Vagina (tissue), 2 donors: ENCODE data around the gene RBM24. TPM values are rescaled to one million over a fixed set of nuclear protein-coding genes. Genes with fewer than 3 reads are reported as not detected.
"Not testable (repeated sequence)": the region's sequence is repeated elsewhere in the genome, so short reads cannot be mapped to it uniquely, and the experiment has no call there.

ENCODE experiments used
- DNase-seq, 2 donors: peaks; one replicate each; pipeline ENCODE4 v3.0.0-alpha.2; 2017; ENCODE audit errors: extremely low spot score in 2 of 2
- H3K27ac ChIP-seq: fragments of 200-600 bp; sonication (generic); one replicate; pipeline ENCODE4 v1.5.1; 2019
- H3K27me3 ChIP-seq: fragments of 200-600 bp; sonication (generic); one replicate; pipeline ENCODE4 v1.5.1; 2019
- H3K36me3 ChIP-seq, 2 donors: fragments of 200-600 bp; sonication (generic); one replicate each; pipeline ENCODE4 v1.5.1; 2017 to 2019
- H3K4me1 ChIP-seq: fragments of 200-600 bp; sonication (generic); one replicate; pipeline ENCODE4 v1.5.1; 2019
- H3K4me3 ChIP-seq, 2 donors: fragments of 200-600 bp; sonication (generic); 1 replicate in 1 of 2; 2 replicates in 1 of 2; pipeline ENCODE4 v1.5.1; 2016 to 2019
- H3K9me3 ChIP-seq: fragments of 200-600 bp; sonication (generic); one replicate; pipeline ENCODE4 v1.5.1; 2019
- POLR2A ChIP-seq, 2 donors: fragments of 450-650 bp; IDR thresholded peaks; one replicate each; pipeline ENCODE4 v1.6.1; 2017; ENCODE audit warnings: antibody characterized with exemption in 2 of 2, mild to moderate bottlenecking in 2 of 2, moderate library complexity in 2 of 2
- POLR2AphosphoS5 ChIP-seq, 2 donors: sonication (generic); formaldehyde crosslinking; IDR thresholded peaks; one replicate each; pipeline ENCODE4 v1.9.0; 2017; ENCODE audit warnings: antibody characterized with exemption in 2 of 2, mild to moderate bottlenecking in 2 of 2, low read depth in 1 of 2; ENCODE audit not compliant: insufficient read depth in 1 of 2
- intact Hi-C: fragments of 100-400 bp; cut with DNase I; formaldehyde crosslinking; loops from one replicate; pipeline ENCODE4 v1.15.1; 2023
- total RNA-seq: library from RNA; depleted of rRNA; stranded (reverse); fragments of >200 nt; gene quantifications from one replicate; pipeline ENCODE4 v1.2.3, GENCODE V29; 2016
- TF ChIP-seq, protein P1 (sequence below), 3 experiments: fragments of 450-650 bp in 2 of 3; fragments of 200-600 bp in 1 of 3; sonication (generic) in 1 of 3; IDR thresholded peaks; one replicate each; pipeline ENCODE4 v1.5.1; 2017 to 2019; ENCODE audit warnings: antibody characterized with exemption in 3 of 3, mild to moderate bottlenecking in 2 of 3, moderate library complexity in 2 of 3

RBM24 gene
- total RNA-seq, 1 donor from 2014 or later, result 2.7 TPM

DNA sequence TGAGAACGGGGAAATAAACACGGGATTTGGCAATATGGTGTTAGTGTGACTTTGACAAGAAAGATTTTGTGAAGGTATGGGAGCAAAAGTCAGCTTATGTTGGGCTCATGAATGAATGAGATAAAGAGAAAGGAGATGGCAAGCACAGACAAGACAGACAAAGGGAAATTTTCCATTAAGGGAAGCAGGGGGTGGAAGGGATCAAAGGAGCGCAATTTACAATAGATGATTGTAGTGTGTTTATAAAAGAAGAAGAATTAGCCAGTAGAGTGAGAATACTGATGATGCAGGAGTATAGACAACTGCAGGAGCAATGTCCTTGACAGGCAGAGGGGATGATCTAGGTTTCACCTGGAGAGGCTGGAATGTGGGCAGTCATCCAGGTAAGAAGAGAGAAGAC, 34.1 kb downstream of the RBM24 start:
- Histone ChIP-seq H3K4me1 (no peaks in the 10 kb centered on the region), H3K27ac (no peak overlapping the region), H3K9me3 (no peaks in the 10 kb centered on the region), H3K27me3 (no peaks in the 10 kb centered on the region), H3K36me3 (no peaks in the 10 kb centered on the region), H3K4me3 (no peak overlapping the region)
- TF ChIP-seq POLR2AphosphoS5 (IDR thresholded peaks at IDR 0.05; ENCODE audit: insufficient read depth in 1 of 2, low read depth in 1 of 2) (no peak), POLR2A (IDR thresholded peaks at IDR 0.05) (no peak)
- TF ChIP-seq, protein P1, sequence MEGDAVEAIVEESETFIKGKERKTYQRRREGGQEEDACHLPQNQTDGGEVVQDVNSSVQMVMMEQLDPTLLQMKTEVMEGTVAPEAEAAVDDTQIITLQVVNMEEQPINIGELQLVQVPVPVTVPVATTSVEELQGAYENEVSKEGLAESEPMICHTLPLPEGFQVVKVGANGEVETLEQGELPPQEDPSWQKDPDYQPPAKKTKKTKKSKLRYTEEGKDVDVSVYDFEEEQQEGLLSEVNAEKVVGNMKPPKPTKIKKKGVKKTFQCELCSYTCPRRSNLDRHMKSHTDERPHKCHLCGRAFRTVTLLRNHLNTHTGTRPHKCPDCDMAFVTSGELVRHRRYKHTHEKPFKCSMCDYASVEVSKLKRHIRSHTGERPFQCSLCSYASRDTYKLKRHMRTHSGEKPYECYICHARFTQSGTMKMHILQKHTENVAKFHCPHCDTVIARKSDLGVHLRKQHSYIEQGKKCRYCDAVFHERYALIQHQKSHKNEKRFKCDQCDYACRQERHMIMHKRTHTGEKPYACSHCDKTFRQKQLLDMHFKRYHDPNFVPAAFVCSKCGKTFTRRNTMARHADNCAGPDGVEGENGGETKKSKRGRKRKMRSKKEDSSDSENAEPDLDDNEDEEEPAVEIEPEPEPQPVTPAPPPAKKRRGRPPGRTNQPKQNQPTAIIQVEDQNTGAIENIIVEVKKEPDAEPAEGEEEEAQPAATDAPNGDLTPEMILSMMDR (IDR thresholded peaks at IDR 0.05), result no peak
- intact Hi-C loops, result no loop called here
- DNase-seq, result no peak

DNA sequence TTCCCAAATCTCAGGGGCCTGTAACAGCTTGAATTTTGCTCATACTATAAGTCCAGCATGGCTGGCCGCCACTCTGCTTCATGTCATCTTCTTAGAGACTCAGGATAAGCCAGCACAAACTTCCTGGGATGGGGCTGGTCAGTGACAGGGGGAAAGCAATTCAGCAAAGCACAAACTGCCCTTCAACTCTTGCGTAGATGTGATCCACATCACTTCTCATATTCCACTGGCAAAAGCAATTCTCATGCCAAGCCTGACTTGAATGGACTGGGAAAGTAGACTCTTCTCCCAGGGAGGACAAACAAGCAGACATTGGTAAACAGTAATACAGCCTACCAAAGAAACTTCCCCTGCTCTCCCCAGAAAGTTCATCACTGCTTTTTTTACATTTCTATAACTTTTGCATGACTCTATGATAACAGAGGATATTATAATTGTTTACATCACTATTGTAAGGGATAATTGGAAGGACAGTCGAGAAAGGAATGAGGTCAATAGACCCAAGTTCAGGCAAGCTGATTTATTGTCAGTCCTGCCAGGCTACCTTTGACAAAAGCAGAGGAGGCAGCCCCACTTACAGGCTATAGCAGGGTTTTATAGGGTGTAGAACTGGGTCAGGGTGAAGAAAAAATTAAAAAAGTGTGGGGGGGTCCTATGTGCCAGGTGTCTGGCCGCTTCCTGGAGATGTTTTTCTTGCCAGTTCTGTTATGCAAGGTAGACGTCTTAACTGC, 37.4 kb downstream of the RBM24 start:
- no peak for DNase-seq
- Histone ChIP-seq H3K27ac (no peak overlapping the region), H3K4me3 (no peak overlapping the region), H3K4me1 (no peaks in the 10 kb centered on the region), H3K9me3 (no peaks in the 10 kb centered on the region), H3K36me3 (no peaks in the 10 kb centered on the region), H3K27me3 (no peaks in the 10 kb centered on the region)
- intact Hi-C loops, result no loop called here
- TF ChIP-seq, protein P1 (IDR thresholded peaks at IDR 0.05), result no peak
- TF ChIP-seq POLR2A (IDR thresholded peaks at IDR 0.05) (no peak), POLR2AphosphoS5 (IDR thresholded peaks at IDR 0.05; ENCODE audit: insufficient read depth in 1 of 2, low read depth in 1 of 2) (no peak)

DNA sequence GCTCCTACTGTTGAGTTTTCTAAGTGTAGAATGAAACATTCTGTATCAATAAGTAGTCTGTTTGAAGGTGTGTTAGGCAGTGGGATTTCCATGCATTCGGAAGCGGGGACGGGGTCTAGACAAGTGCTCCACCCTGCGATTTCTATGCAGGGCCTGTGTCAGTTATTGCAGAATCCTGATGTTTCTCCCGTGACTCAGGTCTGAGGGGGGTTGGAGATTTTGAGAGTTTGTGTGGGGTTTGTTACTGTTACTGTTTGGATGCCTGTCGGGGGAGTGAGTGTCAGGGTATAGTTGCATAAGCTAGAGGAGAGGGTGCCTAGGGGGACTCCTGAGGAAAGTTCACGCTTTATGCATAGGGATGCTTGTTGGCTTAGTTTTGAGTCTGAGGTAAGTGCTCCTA, 39.1 kb downstream of the RBM24 start:
- H3K9me3 ChIP-seq, DNase-seq, H3K27ac ChIP-seq, H3K36me3 ChIP-seq, H3K27me3 ChIP-seq, H3K4me1 ChIP-seq, intact Hi-C loops, H3K4me3 ChIP-seq: not testable (repeated sequence)

DNA sequence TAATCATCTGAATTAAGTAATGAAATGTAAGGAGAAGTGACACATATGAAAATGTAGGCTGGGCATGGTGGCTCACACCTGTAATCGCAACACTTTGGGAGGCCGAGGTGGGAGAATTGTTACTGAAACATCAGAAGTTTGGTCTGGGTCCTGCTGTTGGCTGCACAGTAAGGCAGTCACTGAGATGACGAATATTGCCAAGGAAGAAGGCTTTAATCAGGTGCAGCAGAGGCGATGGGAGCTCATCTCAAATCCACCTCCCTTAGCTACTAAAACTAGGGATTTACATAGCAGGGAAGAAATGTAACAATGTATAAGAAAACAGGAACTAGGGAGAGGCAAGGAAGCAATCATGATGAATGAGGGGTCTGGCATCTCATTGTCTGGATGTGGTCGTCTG, 50.1 kb downstream of the RBM24 start:
- Histone ChIP-seq H3K27me3 (no peaks in the 10 kb centered on the region), H3K36me3 (no peaks in the 10 kb centered on the region), H3K4me3 (no peak overlapping the region), H3K27ac (no peak overlapping the region), H3K4me1 (no peaks in the 10 kb centered on the region), H3K9me3 (no peaks in the 10 kb centered on the region)
- intact Hi-C loops, result no loop called here
- DNase-seq, result no peak
- no peak for TF ChIP-seq POLR2A (IDR thresholded peaks at IDR 0.05)
- TF ChIP-seq POLR2AphosphoS5 (IDR thresholded peaks at IDR 0.05; ENCODE audit: insufficient read depth in 1 of 2, low read depth in 1 of 2), result no peak
- TF ChIP-seq, protein P1 (IDR thresholded peaks at IDR 0.05), result no peak

DNA sequence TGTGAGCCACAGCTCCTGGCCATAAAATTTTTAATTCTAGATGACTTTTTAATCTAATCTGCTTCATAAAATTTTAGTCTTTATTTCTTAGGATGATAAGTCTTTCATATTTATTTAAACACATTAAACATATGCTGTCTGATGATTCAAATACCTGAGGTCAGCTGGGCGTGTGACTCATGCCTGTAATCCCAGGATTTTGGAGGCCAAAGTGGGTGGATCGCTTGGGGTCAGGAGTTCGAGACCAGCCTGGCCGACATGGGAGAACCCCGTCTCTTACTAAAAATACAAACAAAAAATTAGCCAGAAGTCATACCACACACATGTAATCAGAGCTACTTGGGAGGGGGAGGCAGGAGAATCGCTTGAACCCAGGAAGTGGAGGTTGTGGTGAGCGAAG, 53.1 kb downstream of the RBM24 start:
- H3K9me3 ChIP-seq, result no peaks in the 10 kb centered on the region
- no peak overlapping the region for H3K27ac ChIP-seq
- H3K4me1 ChIP-seq, result no peaks in the 10 kb centered on the region
- no peaks in the 10 kb centered on the region for H3K27me3 ChIP-seq
- H3K4me3 ChIP-seq, result no peak overlapping the region
- TF ChIP-seq POLR2AphosphoS5 (IDR thresholded peaks at IDR 0.05; ENCODE audit: insufficient read depth in 1 of 2, low read depth in 1 of 2) (no peak), POLR2A (IDR thresholded peaks at IDR 0.05) (no peak)
- TF ChIP-seq, protein P1 (IDR thresholded peaks at IDR 0.05), result no peak
- no peaks in the 10 kb centered on the region for H3K36me3 ChIP-seq
- intact Hi-C loops, result no loop called here
- DNase-seq, result no peak
